CD4-positive, alpha-beta T cell treated with Interleukin-4 for 4 hours (primary cell): Measurements from ENCODE around the gene TMC7.
"Not testable (repeated sequence)": the region's sequence is repeated elsewhere in the genome, so short reads cannot be mapped to it uniquely, and the experiment has no call there.

Source experiments
- DNase-seq: peaks from one replicate; pipeline ENCODE4 v3.0.0-alpha.2; 2020

The TMC7 gene

GRCh38 chr16:18983565-18984434 lies at the start of gene TMC7:
TSS of gene TMC7 (plus strand) at chr16:18983934. CDS start at chr16:18984064, 130 bp downstream.
- DNase-seq = no peak

DNA sequence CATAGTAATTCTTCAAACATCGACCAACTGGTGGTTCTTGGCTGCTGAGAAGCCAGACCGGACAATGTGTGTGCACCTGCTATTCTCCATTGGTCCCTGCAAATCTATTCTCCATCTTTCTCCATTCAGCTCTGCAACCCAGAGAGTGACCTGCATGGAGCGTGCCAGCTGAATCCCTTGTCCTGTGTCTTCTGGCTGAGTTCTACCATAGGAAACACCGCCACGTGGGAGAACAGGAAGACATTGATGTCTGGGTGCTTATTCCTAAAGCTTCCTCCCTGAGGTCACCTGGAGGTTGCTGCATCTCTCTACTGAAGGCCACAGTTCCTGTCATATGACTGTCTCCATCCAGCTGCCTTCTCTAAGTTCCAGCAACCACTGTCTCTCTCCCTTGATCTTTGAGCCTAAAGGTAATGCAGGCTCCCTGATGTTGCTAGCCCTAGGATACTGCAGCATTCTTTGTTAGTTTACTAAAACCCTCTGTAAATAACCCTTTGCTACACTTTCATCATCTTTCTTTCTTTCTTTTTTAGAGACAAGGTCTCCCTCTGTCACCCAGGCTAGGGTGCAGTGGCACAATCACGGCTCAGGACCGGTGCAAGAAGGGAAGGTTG lies 46.9 kb upstream of the TMC7 start:
- no peak for DNase-seq

DNA sequence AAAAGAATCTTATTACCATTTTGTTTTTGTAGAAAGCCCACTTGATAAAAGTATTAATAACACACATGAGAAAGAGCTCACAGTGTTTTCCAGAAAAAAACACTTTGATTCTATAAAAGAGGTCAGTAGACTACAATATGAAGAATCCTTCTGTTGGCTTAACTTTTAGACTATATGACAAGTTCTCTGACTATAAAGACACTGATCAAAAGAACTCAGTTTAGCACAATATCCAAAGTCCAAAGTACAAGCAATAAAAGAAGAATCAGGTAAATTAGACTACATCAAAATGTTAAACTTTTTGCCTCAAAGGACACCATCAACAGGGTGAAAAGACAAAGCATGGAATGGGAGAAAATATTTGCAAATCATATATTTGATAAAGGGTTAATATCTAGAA lies 46.3 kb upstream of the TMC7 start:
- no peak for DNase-seq

DNA sequence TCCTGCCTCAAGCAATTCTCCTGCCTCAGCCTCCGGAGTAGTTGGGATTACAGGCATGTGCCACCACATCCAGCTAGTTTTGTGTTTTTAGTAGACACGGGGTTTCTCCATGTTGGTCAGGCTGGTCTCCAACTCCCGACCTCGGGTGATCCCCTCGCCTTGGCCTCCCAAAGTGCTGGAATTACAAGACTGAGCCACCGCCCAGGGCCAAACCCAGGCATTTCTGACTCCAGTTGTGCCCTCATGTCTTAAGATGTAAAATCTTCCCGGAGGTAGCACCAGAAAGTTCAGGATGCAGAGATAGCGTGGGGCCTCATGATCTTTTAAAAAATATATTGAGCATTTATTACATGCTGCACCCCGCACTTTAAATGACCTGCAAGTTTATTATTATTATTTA lies 44.7 kb upstream of the TMC7 start:
- DNase-seq = no peak

DNA sequence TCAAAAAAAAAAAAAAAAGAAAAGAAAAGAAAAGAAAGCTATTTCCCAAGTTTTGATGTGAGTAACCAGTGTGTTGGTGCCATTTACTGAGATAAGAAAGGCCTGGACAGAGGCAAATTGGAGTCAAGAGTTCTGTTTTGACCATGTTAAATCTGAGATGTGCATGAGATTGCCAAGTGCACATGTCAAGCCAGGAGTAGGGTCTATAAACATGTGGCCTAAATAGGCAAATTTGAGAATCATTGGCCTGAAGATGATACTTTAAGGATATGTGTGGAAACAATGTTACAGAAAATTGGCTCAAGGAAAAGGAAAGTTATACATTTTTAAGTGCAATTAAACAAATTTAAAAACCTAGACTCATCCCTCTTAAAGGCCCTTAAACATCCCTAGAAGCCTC lies 42.3 kb upstream of the TMC7 start:
- no peak for DNase-seq

DNA sequence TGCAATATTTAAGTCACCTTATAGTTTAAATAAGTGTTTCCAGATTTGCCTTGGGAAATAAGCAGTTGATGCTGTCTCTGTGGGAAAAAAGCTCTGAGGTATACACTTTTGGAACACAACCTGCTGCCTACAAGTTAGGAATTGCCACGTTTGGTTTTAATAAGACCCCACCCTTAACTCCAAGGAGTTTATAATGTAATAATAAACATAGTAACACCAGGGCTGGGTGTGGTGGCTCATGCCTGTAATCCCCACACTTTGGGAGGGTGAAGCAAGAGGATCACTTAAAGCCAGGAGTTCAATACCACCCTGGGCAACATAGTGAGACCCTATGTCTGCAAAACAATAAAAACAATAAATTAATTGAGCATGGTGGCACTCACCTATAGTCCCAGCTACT lies 41.7 kb upstream of the TMC7 start:
- no peak for DNase-seq

DNA sequence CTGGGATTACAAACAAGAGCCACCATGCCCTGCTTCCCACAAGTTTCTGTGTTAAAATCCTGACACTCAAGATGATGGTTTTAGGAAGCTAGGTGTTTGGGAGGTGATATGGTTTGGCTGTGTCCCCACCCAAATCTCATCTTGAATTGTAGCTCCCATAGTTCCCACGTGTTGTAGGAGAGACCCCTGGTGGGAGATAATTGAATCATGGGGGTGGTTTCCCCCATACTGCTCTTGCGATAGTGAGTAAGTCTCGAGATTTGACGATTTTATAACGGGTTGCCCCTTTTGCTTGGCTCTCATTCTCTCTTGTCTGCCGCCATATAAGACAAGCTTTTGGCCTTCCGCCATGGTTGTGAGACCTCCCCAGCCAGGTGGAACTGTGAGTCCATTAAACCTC lies 40.3 kb upstream of the TMC7 start:
- no peak for DNase-seq

- no peak for DNase-seq
Measured at GRCh38 chr16:18945233-18945632, 38.5 kb upstream of the TMC7 start.

DNA sequence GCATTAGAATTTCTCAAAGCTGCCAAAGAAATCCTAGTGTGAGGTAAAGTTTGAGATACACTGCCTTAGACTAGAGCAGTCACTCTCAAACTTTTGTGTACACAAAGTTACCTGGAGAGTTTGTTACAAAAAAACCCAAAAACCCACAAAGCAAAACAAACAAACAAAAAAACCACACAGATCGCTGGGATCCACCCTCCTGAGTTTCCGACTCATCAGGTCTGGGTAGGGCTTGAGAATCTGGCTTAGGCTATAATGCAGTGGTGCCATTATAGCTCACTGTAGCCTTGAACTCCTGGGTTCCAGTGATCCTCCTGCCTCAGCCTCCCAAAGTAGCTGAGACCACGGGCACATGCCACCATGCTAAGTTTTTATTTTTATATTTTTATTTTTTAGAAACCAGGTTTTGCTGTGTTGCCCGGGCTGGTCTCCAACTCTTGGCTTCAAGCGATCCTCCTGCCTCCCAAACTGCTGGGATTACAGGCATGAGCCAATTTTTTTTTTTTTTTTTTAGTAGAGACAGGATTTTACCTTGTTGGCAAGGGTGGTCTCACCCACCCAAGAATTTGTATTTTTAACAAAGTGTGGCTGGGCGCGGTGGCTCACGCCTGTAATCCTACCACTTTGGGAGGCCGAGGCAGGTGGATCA lies 35.2 kb upstream of the TMC7 start:
- DNase-seq = no peak

GRCh38 chr16:18950469-18951185 lies 33.1 kb upstream of the TMC7 start:
- DNase-seq = no peak

GRCh38 chr16:18953547-18953946 lies 30.2 kb upstream of the TMC7 start:
- DNase-seq = no peak

DNA sequence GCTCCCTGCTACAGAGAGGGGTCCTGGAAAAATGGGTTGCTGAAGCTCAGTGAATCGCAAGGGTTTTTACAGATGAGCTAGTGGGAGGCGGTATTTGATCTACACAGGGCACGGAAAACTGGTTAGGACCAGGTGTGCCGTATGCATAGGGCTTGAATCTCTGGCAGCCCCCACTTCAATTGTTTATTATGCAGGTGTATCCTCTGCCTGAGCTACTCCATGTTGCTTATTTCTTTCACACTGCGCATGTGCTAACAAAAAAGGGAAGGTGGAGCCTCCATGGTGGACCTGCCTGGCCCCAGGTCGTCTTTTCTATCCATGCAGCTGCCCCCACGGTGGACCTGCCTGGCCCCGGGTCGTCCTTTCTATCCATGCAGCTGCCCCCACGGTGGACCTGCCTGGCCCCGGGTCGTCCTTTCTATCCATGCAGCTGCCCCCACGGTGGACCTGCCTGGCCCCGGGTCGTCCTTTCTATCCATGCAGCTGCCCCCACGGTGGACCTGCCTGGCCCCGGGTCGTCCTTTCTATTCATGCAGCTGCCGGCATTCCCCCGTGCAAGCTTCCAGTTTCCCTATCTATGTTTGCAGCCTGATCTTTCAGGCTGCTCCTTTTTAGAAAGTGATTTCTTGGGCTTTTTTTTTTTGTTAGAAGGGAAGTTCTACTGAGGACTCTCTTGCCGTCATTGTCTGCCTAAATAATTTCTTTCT lies 27.7 kb upstream of the TMC7 start:
- not testable (repeated sequence) for DNase-seq

GRCh38 chr16:18956658-18957241 lies 27.0 kb upstream of the TMC7 start:
- DNase-seq = not testable (repeated sequence)

GRCh38 chr16:18958621-18959029 lies 25.1 kb upstream of the TMC7 start:
- no peak for DNase-seq

GRCh38 chr16:18959031-18959505 lies 24.7 kb upstream of the TMC7 start:
- DNase-seq = no peak

- DNase-seq = no peak
Measured at GRCh38 chr16:18965555-18965954, 18.2 kb upstream of the TMC7 start.

DNA sequence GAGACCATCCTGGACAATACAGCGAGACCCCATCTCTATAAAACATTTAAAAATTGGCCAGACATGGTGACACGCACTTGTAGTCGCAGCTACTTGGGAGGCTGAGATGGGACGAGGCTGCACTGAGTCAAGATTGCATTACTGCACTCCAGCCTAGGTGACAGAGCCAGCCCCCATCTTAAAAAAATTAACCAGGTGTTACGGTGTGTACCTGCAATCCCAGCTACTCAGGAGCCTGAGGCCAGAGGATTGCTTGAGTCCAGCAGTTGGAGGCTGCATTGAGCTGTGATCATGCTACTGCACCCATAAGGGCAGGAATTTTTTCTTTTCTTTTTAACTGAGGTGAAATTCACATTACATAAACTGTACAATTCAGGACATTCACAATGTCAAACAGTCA lies 16.9 kb upstream of the TMC7 start:
- DNase-seq = no peak

DNA sequence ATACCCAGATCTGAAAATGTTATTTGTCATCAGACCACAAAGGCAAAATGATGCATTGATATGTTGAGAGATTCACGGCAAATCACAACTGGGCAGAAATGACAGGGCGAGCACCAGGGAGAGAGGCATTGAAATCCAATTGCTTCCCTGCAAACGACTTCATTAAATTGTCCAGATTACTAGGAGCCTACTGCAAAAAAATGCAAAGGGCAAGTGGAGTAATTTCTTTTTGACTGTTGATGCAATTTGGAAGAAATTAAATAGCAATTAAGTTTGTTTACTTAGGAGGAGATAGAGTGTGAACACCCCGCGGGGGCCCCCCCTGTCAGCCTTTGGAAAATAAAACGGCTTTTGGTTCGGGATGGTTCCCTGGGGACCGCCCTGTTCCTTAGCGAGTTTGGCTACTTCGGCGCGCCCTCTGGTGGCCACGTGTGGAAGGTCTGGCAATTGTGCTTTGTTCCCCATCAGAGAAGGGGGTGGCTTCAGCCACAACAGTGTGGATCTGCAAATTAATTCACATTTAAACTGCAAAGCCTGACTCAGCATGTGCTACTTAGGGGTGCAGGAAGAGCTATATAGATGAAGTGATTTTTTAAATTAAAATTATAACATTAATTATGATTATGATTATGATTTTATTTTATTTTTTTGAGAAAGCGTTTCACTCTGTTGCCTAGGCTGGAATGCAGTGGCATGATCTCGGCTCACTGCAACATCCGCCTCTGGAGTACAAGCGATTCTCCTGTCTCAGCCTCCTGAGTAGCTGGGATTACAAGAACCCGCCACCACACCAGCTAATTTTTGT lies 14.5 kb upstream of the TMC7 start:
- peak; percentile 77 for DNase-seq

- DNase-seq = no peak
Measured at GRCh38 chr16:18969855-18970240, 13.9 kb upstream of the TMC7 start.

DNA sequence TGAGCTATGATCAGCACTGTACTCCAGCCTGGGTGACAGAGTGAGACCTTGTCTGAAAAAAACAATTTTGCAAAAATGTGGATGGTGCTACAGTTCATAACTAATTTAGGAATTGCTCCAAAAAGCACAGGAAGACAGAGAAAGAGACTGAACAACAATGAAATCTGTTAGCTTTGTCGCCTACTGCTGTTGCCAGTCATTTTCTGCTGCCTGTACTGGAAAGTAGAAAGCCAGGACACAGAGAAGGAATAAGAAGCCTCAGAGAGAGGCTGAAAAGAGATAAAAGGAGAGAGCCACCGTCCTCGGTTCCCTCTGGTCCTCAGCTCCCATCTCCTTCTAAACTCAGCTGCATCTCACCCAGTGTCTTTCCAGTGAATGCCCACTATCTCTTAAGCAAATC lies 8.6 kb upstream of the TMC7 start:
- no peak for DNase-seq

- no peak for DNase-seq
Measured at GRCh38 chr16:18979936-18980335, 3.8 kb upstream of the TMC7 start.
